Lung (tissue), 12 donors: ENCODE measurements around the gene PDZK1IP1. TPM values are rescaled to one million over a fixed set of nuclear protein-coding genes. Genes with fewer than 3 reads are reported as not detected.

Experiments
- ATAC-seq: fragments of 200-7000 bp; cut with Tn5 transposase; one replicate; pipeline ENCODE4 v1.9.1; 2020; ENCODE audit warnings: moderate number of reproducible peaks; ENCODE audit not compliant: insufficient read depth, low FRiP score
- DNase-seq, 3 donors: peaks; one replicate each; pipeline ENCODE4 v3.0.0-alpha.2; 2013 to 2017
- H3K27ac ChIP-seq, 2 donors: one replicate each; pipeline ENCODE4 v1.5.1; 2013; ENCODE audit warnings: mild to moderate bottlenecking in 2 of 2, moderate library complexity in 2 of 2, control low read depth in 1 of 2, inconsistent platforms in 1 of 2, low read depth in 1 of 2, low read length in 1 of 2
- H3K27me3 ChIP-seq, 3 donors: one replicate each; pipeline ENCODE4 v1.5.1; 2013; ENCODE audit warnings: low read length in 2 of 3; ENCODE audit not compliant: control insufficient read depth in 3 of 3, insufficient read depth in 3 of 3
- H3K36me3 ChIP-seq, 4 donors: one replicate each; pipeline ENCODE4 v1.5.1; 2013; ENCODE audit warnings: low read length in 4 of 4, mild to moderate bottlenecking in 1 of 4, moderate library complexity in 1 of 4; ENCODE audit not compliant: control insufficient read depth in 4 of 4, insufficient read depth in 4 of 4
- H3K4me1 ChIP-seq, 5 donors: one replicate each; pipeline ENCODE4 v1.5.1; 2013; ENCODE audit warnings: low read length in 5 of 5, mild to moderate bottlenecking in 2 of 5, moderate library complexity in 1 of 5; ENCODE audit not compliant: control insufficient read depth in 5 of 5, insufficient read depth in 5 of 5
- H3K4me3 ChIP-seq: one replicate; pipeline ENCODE4 v1.5.1; 2013; ENCODE audit warnings: mild to moderate bottlenecking, control low read depth, moderate library complexity
- H3K9ac ChIP-seq, 2 donors: one replicate each; pipeline ENCODE4 v1.5.1; 2013; ENCODE audit warnings: low read length in 2 of 2, control low read depth in 1 of 2; ENCODE audit not compliant: insufficient read depth in 1 of 2
- H3K9me3 ChIP-seq, 4 donors: one replicate each; pipeline ENCODE4 v1.5.1; 2013; ENCODE audit warnings: low read length in 3 of 4, mild to moderate bottlenecking in 1 of 4, moderate library complexity in 1 of 4; ENCODE audit not compliant: control insufficient read depth in 4 of 4, insufficient read depth in 3 of 4
- WGBS, 2 donors: extraction: QIAGEN DNeasy Blood & Tissue Kit; methylation state at CpG; one replicate each; pipeline ENCODE4 v1.1.7; 2013; 5-methylcytosine and 5-hydroxymethylcytosine counted together
- polyA plus RNA-seq, 2 donors: library from polyadenylated mRNA; stranded (reverse); fragments of 200-250 nt; gene quantifications; one replicate each; pipeline ENCODE4 v1.2.1, GENCODE V29; 2013
- total RNA-seq, 2 donors: library from RNA; depleted of rRNA in 1 of 2; stranded (reverse); fragments of >200 nt in 1 of 2; gene quantifications; one replicate each; pipeline ENCODE4 v1.2.1, GENCODE V29; 2014 to 2021
- TF ChIP-seq, protein P1 (sequence below): IDR thresholded peaks from 2 replicates; pipeline ENCODE4 v1.5.1; 2012; ENCODE audit warnings: mild to moderate bottlenecking; ENCODE audit errors: control extremely low read depth, extremely low read depth
- donor health status: control.
- donor health status: control.
- donor health status: Bipolar disorder and iron deficiency.
- donor health status: healthy.
- donor health status: DM: yes; HTN: yes; CAD: no.

The PDZK1IP1 gene
- total and polyA plus RNA-seq, 4 donors: 44.8 to 324 (median 70.6) TPM

DNA sequence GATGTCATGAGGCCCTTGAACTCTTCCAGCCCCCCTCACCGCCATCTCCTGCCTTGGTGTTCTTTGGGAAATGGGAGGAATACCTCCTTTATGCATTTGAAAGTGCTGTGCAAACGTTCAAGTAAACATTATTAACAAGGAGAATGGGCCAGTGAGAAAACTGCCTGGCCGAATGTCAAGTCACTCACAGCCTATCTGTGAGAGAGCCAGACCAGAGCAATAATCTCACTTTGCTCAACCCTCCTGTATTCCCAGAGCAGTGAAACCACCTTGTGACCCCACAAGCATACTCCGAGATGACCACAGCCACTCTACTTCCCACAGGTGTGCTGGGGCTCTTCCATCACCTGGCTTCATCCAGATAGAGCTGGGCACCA, 37.0 kb upstream of the PDZK1IP1 start:
- peaks cover 4 to 96% (median 90%) of the 10 kb centered on the region in 3 donors for H3K27me3 ChIP-seq
- TF ChIP-seq, protein P1, sequence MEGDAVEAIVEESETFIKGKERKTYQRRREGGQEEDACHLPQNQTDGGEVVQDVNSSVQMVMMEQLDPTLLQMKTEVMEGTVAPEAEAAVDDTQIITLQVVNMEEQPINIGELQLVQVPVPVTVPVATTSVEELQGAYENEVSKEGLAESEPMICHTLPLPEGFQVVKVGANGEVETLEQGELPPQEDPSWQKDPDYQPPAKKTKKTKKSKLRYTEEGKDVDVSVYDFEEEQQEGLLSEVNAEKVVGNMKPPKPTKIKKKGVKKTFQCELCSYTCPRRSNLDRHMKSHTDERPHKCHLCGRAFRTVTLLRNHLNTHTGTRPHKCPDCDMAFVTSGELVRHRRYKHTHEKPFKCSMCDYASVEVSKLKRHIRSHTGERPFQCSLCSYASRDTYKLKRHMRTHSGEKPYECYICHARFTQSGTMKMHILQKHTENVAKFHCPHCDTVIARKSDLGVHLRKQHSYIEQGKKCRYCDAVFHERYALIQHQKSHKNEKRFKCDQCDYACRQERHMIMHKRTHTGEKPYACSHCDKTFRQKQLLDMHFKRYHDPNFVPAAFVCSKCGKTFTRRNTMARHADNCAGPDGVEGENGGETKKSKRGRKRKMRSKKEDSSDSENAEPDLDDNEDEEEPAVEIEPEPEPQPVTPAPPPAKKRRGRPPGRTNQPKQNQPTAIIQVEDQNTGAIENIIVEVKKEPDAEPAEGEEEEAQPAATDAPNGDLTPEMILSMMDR: no peak
- H3K4me1 ChIP-seq: peaks cover 0 to 24% (median 3%) of the 10 kb centered on the region in 5 donors
- 59 to 72% methylated on average over 4 of the region's 4 CpGs for WGBS, 2 donors
- peak overlapping the region in 1 of 2 donors; percentile 46 for H3K27ac ChIP-seq
- ATAC-seq (no peak), DNase-seq (no peak)
- no peaks in the 10 kb centered on the region for H3K36me3 ChIP-seq
- no peak overlapping the region for H3K4me3 ChIP-seq
- no peak overlapping the region for H3K9ac ChIP-seq
- H3K9me3 ChIP-seq: peaks cover 0 to 5% (median 0%) of the 10 kb centered on the region in 4 donors

DNA sequence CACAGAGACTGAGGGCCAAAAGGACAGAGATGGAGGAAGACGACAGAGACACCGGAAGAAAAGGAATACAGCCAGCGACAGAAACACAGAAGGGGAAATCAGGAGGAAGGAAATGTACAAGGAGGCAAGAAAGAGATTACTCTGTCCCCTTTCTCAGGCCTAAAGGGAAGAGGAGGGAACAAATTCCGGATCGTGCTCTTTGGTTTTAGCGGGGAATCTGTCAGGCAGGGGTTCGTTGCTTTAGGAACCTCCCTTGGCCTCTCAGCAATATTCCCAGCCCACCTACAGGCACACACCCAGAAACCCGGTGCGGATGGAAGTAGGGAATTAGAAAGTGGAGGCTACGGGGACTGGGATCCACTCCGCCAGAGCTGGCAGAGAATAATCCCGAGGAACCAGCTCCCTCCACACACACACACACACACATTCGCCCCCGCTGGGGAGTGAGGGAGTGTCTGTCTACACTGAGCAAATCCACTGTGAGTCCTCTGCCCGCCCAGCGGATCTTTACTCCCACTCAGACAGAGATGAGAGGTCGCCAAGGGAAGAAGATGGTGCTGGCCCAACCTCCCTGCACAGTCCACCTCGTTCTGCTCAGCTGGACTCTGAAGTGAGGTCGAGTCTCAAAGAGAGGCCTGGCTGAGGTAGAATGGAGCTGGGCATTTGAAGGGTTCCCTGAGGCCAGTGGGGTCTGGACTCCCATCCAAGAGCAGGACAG, 36.4 kb upstream of the PDZK1IP1 start:
- ATAC-seq (no peak), DNase-seq (no peak)
- peak overlapping the region in 1 of 2 donors; percentile 46 for H3K27ac ChIP-seq
- WGBS, 2 donors: 24 to 33% methylated on average over 19 of the region's 19 CpGs
- H3K36me3 ChIP-seq: no peaks in the 10 kb centered on the region
- H3K9ac ChIP-seq: no peak overlapping the region
- H3K9me3 ChIP-seq: peaks cover 0 to 1% (median 0%) of the 10 kb centered on the region in 4 donors
- no peak overlapping the region for H3K4me3 ChIP-seq
- H3K4me1 ChIP-seq: peaks cover 0 to 19% (median 3%) of the 10 kb centered on the region in 5 donors
- TF ChIP-seq, protein P1: no peak
- H3K27me3 ChIP-seq: peaks cover 4 to 94% (median 85%) of the 10 kb centered on the region in 3 donors

DNA sequence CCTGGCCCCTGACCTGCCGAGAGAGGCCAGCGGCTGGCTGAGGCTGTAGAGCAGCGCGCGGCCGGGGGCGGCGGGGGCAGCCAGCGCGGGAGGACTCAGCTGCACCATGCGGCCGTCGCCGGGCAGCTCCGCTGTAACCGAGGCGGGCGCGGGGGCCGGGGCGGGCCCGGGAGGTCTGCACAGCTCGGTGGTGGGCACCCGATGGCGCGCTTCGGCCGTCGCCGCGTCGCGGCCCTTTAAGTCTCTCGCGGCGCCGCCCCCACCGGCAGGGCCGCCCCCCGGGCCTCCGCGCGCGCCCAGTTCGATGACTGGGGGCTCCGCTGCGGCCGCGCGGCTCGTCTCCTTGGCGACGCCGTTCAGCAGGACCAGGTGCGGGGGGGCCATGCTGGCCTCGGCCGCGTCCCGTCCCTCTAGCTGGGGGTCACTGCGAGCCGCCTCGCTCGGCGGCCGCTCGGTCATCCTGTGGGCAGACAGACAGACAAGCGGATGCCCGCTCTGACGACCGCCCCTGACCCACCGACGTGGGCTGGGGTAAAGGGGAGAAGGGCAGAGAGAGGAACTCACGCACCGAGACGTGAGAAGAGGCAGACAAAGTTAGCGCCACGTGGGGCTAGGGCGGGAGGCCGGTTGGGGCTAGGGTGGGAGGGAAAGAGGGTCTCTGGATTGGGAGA, 35.7 kb upstream of the PDZK1IP1 start:
- Histone ChIP-seq H3K4me3 (no peak overlapping the region), H3K4me1 (peaks cover 0 to 18% (median 3%) of the 10 kb centered on the region in 5 donors), H3K36me3 (no peaks in the 10 kb centered on the region), H3K27me3 (peaks cover 4 to 88% (median 80%) of the 10 kb centered on the region in 3 donors), H3K9me3 (no peaks in the 10 kb centered on the region), H3K27ac (peak overlapping the region in 1 of 2 donors; percentile 70), H3K9ac (no peak overlapping the region)
- DNase-seq: peak in 2 of 3 donors; percentile 28 to 37
- TF ChIP-seq, protein P1: no peak
- 0 to 2% methylated on average over 40 to 79 of the region's 79 CpGs for WGBS, 2 donors
- ATAC-seq: no peak
